22Rv1 (cell line): Measurements from ENCODE around the gene CLIP2.

Experiments
- CTCF ChIP-seq: fragments of 450-650 bp; IDR thresholded peaks from 2 replicates; pipeline ENCODE4 v1.5.1; 2017; ENCODE audit warnings: mild to moderate bottlenecking
- ZFX ChIP-seq: fragments of 450-650 bp; IDR thresholded peaks from 2 replicates; pipeline ENCODE4 v1.6.1; 2017; ENCODE audit warnings: antibody characterized with exemption, borderline replicate concordance

DNA sequence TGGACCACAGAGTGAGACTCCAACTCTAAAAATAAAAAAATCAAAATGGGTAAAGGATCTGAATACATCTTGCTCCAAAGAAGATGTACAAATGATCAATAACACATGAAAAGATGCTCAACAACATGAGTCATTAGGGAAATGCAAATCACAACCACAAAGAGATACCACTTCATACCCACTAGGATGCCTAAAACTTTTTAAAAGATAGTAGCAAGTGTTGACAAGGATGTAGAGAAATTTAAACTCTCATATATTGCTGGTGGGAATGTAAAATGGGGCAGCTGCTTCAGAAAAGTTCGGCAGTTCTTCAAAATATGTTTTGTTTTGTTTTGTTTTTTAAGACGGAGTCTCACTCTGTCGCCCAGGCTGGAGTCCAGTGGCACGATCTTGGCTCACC is 118.8 kb downstream of the CLIP2 start:
- TF ChIP-seq CTCF (no peak), ZFX (no peak)
